IPS-11a (cell line): ENCODE results near the gene SSTR5.
A peak's percentile ranks its signal among the peaks of the same experiment; 100 is the strongest.

ENCODE experiments used
- H3K4me3 ChIP-seq: one replicate; pipeline ENCODE4 v1.5.1; 2013; ENCODE audit warnings: low read depth, low read length, control low read depth

The SSTR5 gene

GRCh38 chr16:1101573-1102332 is 29.2 kb downstream of the SSTR5 start:
- no peak overlapping the region for H3K4me3 ChIP-seq

- no peak overlapping the region for H3K4me3 ChIP-seq
Observed at GRCh38 chr16:1102333-1102700, 29.8 kb downstream of the SSTR5 start.

GRCh38 chr16:1102921-1103635 is 30.5 kb downstream of the SSTR5 start:
- H3K4me3 ChIP-seq: peak overlapping the region; percentile 39

GRCh38 chr16:1103636-1103980 is 31.1 kb downstream of the SSTR5 start:
- H3K4me3 ChIP-seq: no peak overlapping the region

- H3K4me3 ChIP-seq: no peak overlapping the region
Observed at GRCh38 chr16:1105888-1106620, 33.5 kb downstream of the SSTR5 start.

GRCh38 chr16:1106659-1107058 is 34.1 kb downstream of the SSTR5 start:
- no peak overlapping the region for H3K4me3 ChIP-seq

- H3K4me3 ChIP-seq: no peak overlapping the region
Observed at GRCh38 chr16:1107141-1107540, 34.6 kb downstream of the SSTR5 start.

GRCh38 chr16:1107731-1108130 is 35.2 kb downstream of the SSTR5 start:
- H3K4me3 ChIP-seq: no peak overlapping the region

GRCh38 chr16:1108299-1109252 is 36.0 kb downstream of the SSTR5 start:
- H3K4me3 ChIP-seq: no peak overlapping the region

- no peak overlapping the region for H3K4me3 ChIP-seq
Observed at GRCh38 chr16:1109648-1110047, 37.1 kb downstream of the SSTR5 start.

GRCh38 chr16:1112506-1113184 is 40.1 kb downstream of the SSTR5 start:
- no peak overlapping the region for H3K4me3 ChIP-seq

- no peak overlapping the region for H3K4me3 ChIP-seq
Observed at GRCh38 chr16:1113489-1113888, 40.9 kb downstream of the SSTR5 start.

GRCh38 chr16:1113889-1114526 is 41.5 kb downstream of the SSTR5 start:
- no peak overlapping the region for H3K4me3 ChIP-seq

GRCh38 chr16:1116693-1117077 is 44.1 kb downstream of the SSTR5 start:
- no peak overlapping the region for H3K4me3 ChIP-seq

- H3K4me3 ChIP-seq: no peak overlapping the region
Observed at GRCh38 chr16:1117176-1117900, 44.8 kb downstream of the SSTR5 start.

GRCh38 chr16:1117926-1118325 is 45.4 kb downstream of the SSTR5 start:
- H3K4me3 ChIP-seq: no peak overlapping the region

GRCh38 chr16:1119129-1119528 is 46.6 kb downstream of the SSTR5 start:
- H3K4me3 ChIP-seq: no peak overlapping the region

- H3K4me3 ChIP-seq: no peak overlapping the region
Observed at GRCh38 chr16:1119766-1120576, 47.4 kb downstream of the SSTR5 start.
